Measurements from ENCODE around the gene CENPO. TPM values are rescaled to one million over a fixed set of nuclear protein-coding genes. Genes with fewer than 3 reads are reported as not detected.

Gene CENPO
- polyA plus RNA-seq, 1 donor, result 13.0 TPM

DNA sequence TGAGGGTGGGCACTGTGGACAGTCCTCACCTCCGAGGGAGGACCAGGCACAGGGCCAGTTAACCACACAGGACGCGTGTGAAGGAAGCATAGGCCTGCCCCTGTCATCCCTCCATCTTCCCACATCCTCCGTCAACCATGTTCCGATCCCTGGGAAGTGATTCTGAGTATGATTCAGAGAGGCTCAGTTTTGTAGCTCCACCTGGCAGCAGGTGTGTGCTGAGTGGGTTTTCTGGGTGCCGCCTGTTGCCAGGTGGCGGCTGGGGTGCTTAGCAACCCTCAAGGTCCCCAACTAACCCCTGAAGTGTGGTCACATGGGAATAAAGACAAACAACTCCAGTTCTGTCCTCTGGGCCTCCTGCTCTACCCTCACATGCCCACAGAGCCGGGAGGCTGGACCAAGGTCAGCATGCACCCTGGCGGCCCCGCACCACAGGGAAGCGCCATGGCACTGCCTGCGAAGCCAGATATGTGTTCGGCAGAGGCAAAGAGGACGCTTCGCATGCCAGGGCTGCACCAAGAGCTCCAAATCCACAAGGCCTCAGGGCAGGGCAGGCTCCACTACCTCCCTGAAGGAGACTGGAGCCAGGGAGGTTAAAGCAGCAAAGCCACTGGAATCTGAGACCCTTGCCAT, 66.9 kb downstream of the CENPO start:
- DNase-seq (ENCODE audit: low read depth), result no peak

DNA sequence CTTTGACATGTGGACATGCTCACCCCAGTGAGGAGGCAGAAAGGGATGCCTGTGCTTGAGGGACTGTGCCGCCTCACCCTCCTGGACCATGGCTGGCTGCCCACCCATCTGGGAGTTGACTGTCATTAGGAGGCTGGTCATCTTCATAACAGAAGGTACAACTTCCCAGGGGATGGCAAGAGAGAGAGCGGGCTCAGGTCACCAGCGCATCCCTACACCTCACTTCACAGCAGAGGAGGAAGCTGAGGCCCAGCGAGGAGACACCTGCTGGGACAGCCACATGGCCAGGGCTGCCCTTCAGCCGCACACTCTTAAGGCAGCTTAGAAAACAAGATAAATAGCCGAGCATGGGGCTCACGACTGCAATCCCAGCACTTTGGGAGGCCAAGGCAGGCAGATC, 67.4 kb downstream of the CENPO start:
- no peak for DNase-seq (ENCODE audit: low read depth)

DNA sequence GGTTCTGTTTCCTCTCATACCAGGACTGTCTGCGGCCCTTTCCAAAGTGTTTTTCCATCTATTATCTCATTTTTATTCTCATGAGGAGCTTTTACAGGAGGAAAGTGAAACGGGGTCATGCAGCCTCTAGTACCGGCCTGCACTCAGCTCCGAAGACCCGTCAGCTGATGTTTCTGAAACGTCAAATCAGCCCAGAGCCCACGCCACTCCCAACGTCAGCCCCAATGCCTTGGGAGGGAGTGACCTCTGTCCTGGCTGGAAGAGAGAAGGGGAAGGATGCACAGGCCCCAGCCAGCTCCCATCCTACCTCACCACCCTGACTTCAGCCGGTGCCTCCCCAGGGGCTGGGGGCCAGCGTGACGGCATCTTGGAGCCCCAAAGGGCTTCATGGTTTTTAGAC, 68.3 kb downstream of the CENPO start:
- DNase-seq (ENCODE audit: low read depth), result no peak

DNA sequence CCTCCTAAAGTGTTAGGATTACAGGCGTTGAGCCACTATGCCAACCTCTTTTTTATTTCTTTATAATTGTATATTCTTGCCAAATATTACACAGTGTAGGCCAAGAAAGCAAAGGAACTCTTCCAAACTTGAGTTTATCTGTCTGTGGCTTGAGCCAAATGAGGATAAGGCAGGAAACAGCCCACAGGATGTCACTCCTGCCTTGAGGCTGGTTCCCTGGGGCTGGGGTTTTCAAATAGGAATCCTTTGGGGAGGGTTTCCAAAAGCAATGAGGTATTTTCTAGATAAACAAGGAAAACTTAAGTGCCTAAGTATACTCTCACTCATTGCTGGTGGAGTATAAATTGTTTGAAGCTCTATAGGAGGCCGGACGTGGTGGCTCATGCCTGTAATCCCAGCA, 70.4 kb downstream of the CENPO start:
- DNase-seq (ENCODE audit: low read depth), result no peak

DNA sequence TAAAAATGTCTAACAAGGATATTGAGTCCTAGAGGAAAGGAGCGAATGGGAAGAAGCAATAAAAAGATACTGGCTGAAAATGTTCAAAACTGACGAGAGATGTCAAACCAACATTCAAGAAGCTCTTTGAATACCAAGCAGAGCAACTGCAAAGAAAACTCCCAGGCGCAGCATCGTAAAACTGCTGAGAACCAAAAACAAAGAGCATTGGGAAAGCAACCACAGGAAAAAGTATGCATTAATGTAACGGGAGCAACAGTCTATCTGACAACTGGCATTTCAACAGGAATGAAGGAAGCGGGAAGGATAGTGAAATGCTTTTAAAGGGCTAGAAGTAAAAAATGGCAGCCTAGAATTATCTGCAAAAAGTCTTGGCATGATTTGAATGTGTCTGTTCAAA, 73.7 kb downstream of the CENPO start:
- DNase-seq (ENCODE audit: low read depth), result no peak

DNA sequence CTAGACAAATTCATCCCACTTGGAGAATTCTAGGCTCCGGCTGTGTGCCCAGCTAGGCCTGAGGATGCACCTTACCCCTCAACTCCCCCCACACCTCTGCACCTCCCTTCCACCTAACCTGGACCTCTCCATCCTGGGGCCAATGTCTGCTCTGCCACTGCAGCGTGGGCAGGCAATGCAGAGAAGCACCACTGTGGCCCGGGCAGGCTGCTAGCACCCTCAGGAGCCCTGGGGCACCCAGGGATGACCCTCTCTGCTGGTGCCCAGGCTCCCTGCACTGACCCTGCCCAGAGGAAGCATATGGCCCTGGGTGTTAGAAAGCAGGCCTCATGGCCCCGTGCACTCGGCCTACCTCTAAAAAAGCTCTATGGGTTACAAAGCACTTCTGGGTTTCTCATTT, 77.2 kb downstream of the CENPO start:
- no peak for DNase-seq (ENCODE audit: low read depth)

DNA sequence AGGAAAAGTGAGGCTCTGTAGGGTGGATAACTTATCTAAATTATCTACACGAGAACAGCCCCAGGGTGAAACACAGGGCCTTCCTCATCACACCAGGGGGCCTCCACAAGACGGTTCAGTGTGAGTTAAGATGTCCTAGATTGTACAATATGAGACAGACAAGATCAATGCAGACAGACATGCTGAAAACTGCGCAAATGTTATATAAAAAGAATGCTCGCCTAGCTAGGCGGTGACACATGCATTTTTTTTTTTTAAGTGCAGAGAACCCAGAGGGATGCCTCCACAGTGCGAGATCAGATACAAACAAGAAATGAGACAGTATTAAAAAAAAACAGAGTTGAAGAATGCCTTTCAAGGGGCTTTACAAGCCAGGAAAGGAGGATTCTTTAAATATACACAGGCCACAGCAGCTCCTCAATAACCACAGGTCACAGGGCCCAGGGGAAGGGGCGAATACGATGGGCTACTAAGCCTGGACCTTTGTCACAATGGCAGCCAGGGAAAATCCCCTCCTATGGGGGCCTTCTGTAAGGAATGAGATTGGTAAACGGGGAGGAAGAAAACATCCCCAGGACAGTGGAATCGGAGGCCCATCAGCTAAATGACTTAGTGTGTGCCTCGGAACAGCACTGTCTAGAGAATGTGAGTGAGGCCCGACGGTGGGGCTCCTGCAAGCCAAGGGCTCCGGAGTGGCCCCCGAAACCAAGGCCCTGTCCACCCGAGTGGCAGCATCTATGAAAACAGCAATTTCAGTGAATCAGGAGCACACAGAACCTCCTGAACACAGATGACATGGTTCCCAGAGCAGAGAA, 77.9 kb downstream of the CENPO start:
- no peak for DNase-seq (ENCODE audit: low read depth)

DNA sequence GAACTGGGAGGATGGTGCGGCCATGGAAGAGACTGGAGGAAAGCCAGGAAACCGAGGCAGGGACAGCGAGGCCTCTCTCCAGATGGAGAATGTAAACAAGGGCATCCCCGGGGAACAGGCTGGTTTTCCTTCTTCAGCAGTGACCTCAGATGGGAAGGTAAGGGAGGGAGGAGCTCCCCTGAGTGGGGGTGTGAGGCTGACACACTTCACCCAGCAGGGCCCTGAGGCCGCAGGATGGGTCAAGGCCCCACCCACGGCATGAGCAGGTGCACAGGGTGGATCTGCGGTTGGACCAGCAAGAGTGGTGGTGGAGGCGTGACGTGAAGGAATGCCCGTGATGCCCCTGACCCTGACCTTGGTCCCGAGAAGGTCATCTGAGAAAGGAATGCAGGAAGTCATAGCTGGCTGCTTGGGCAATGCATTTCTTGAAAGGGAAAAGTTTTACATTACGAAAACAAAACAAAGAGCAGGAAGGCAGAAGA, 78.7 kb downstream of the CENPO start:
- no peak for DNase-seq (ENCODE audit: low read depth)

Other genes starting within 250 kb of the CENPO start
- 43.7 TPM for gene PTRHD1, start within 50 bp of the CENPO start, polyA plus RNA-seq (ENCODE audit: insufficient read length)
- 22.0 TPM for gene ADCY3, start 126.8 kb downstream of the CENPO start, polyA plus RNA-seq (ENCODE audit: insufficient read length)
- gene DNAJC27, start 178.5 kb downstream of the CENPO start, polyA plus RNA-seq (ENCODE audit: insufficient read length), result 6.5 TPM
- gene EFR3B, start 248.7 kb downstream of the CENPO start, polyA plus RNA-seq (ENCODE audit: insufficient read length), result 5.9 TPM

Measured in forelimb muscle (tissue), 1 donor.